Measurements from ENCODE around the gene TMEM181.
A peak's percentile ranks its signal among the peaks of the same experiment; 100 is the strongest.

The TMEM181 gene

DNA sequence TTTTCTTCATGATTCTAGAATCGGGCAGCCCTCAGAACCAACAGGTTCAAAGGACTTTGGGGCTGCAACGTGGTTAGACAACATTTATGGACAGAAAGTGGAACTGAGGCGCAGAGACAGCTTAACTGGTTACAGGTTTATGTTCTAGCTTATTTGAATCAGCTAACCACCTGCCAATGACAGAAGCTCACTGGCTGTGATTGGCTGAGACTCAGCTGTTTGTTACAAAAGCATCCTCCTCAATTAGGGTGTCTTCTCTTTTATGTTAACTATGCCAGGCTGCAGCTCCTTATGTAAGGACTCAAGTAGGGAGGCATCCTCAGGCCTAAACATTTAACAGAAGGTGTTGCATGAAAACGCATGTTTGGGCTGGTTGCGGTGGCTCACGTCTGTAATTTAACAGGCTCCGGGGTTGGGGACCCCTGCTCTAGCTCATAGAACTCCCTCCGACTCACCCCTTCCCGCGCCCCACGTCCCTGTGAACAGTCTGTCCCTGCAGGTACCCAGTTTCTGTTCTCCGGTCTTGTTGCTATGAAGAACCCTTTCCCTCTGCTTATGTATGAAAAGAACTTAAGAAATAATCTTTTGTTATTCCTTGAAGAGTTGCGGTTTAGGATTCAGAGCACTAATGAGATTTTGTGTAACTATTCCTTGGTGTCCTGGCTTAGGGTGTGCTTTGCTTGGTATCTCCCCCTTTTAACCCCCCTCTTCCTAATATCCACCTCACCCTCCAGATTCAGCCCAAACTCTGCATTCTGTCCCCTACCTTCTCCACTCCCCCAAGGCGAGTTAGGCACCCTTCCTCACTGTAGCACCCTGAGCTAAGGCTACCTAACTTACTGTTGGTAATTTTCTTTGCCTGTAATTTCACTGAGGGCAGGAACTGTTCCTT lies 1.2 kb upstream of the TMEM181 start:
- no peak overlapping the region for H3K4me3 ChIP-seq
- DNase-seq (ENCODE audit: low spot score), result peak; percentile 63
- H3K27ac ChIP-seq, result no peak overlapping the region
- TF ChIP-seq, protein P1, sequence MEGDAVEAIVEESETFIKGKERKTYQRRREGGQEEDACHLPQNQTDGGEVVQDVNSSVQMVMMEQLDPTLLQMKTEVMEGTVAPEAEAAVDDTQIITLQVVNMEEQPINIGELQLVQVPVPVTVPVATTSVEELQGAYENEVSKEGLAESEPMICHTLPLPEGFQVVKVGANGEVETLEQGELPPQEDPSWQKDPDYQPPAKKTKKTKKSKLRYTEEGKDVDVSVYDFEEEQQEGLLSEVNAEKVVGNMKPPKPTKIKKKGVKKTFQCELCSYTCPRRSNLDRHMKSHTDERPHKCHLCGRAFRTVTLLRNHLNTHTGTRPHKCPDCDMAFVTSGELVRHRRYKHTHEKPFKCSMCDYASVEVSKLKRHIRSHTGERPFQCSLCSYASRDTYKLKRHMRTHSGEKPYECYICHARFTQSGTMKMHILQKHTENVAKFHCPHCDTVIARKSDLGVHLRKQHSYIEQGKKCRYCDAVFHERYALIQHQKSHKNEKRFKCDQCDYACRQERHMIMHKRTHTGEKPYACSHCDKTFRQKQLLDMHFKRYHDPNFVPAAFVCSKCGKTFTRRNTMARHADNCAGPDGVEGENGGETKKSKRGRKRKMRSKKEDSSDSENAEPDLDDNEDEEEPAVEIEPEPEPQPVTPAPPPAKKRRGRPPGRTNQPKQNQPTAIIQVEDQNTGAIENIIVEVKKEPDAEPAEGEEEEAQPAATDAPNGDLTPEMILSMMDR (IDR thresholded peaks at IDR 0.05), result no peak

DNA sequence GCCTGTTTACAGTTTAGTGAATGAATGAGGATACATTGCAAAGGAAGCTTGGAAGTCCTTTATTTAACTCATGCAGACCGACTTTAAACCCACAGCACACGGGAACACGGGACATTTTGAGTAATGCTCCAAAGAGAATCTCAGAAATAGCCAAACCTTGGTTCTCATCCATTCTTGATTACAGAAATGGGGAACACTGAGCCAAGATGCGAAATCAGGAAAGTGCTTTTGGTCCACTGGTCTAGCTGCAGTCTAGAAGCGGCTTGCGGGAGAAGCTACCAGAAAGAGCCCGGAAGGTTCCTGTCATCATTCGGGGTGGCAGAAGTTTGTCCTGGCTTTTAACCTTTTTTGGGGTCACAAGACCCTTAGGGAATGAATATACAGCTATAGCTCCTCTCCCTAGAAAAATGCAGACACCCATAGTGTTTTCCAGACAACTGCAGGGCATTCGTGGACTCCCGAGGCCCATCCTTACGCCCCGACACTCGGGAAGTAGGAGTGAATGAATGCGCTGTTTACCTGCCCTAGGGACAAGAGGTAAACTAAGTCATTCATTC lies 475 bp upstream of the TMEM181 start:
- Histone ChIP-seq H3K27ac (peak overlapping the region; percentile 51 to 93), H3K4me3 (peak overlapping the region; percentile 97)
- TF ChIP-seq, protein P1 (IDR thresholded peaks at IDR 0.05), result no peak
- DNase-seq (ENCODE audit: low spot score), result no peak

DNA sequence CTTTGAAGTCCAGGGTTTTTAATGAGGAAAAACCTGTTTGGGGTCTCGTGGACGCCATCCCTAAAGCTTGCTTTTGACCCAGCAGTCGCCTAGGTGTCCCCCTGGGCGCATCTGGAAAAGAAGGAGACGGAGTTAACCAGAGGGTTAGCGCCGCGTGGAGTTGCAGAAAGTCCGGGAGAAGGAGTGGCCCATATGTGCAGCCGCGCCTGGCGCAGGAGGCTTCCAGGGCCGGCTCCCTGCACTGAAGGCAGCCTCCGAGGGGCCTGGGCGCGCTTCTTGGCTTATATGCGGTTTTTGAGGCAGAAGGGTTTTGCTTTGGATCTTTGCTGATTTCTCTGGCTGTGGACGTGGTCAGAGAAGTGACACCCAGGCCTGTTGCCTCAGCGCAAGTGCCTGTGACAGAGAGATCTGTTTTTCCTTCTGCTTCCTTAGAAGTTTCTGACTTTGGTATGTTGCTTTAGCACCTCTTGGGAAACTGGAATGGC lies 987 bp downstream of the TMEM181 start:
- DNase-seq (ENCODE audit: low spot score), result peak; percentile 70
- Histone ChIP-seq H3K27ac (no peak overlapping the region), H3K4me3 (peak overlapping the region; percentile 97)
- TF ChIP-seq, protein P1 (IDR thresholded peaks at IDR 0.05), result no peak

DNA sequence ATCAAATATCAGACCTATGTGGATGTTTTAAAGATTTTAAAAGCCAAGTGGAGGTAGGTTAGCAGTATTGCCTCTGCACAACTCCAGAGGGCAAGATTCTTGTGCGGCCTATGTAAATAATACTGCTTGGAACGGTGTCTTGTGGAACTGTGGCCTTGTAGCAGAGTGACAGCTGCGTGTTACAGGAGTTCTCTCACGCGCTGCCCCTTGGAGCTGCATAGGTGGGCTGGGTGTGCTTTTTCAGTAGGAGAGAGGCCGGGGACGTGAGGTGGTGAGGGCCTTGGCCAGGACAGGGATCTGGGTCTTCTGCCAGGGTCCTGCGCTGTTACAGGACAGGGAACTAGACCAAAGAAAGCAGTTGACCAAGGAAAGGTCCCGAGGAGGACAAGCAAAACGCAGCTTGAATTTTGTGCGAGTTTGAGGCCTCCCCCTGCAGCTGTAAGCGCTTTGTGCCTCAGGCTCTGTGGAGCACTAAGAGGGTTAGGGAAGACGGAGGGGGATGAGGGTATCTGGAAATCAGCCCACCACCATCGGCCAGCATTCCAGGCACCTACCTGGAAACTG lies 1.5 kb downstream of the TMEM181 start:
- DNase-seq (ENCODE audit: low spot score), result peak; percentile 66
- Histone ChIP-seq H3K4me3 (peak overlapping the region; percentile 97), H3K27ac (no peak overlapping the region)
- TF ChIP-seq, protein P1 (IDR thresholded peaks at IDR 0.05), result no peak

DNA sequence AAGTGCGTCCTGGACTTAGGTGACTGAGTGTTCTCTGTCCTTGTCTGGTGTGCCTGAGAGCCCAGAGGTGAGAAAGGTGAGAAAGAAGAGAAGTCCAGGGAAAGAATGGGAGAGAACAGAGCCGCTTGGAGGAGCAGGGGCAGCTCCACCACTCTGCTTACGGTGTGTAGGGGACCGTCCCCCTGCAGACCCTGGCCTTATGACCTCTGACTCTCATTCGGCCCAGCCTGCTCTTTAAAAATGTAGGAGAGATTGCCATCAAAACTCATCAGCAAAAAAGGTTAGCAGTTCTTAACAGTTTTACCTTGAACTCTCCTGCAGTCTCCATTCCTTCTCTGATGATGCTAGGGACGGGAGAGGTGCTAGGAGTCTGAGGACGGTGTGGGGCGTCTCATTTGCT lies 2.0 kb downstream of the TMEM181 start:
- no peak overlapping the region for H3K27ac ChIP-seq
- TF ChIP-seq, protein P1 (IDR thresholded peaks at IDR 0.05), result no peak
- peak; percentile 22 for DNase-seq (ENCODE audit: low spot score)
- H3K4me3 ChIP-seq, result no peak overlapping the region

DNA sequence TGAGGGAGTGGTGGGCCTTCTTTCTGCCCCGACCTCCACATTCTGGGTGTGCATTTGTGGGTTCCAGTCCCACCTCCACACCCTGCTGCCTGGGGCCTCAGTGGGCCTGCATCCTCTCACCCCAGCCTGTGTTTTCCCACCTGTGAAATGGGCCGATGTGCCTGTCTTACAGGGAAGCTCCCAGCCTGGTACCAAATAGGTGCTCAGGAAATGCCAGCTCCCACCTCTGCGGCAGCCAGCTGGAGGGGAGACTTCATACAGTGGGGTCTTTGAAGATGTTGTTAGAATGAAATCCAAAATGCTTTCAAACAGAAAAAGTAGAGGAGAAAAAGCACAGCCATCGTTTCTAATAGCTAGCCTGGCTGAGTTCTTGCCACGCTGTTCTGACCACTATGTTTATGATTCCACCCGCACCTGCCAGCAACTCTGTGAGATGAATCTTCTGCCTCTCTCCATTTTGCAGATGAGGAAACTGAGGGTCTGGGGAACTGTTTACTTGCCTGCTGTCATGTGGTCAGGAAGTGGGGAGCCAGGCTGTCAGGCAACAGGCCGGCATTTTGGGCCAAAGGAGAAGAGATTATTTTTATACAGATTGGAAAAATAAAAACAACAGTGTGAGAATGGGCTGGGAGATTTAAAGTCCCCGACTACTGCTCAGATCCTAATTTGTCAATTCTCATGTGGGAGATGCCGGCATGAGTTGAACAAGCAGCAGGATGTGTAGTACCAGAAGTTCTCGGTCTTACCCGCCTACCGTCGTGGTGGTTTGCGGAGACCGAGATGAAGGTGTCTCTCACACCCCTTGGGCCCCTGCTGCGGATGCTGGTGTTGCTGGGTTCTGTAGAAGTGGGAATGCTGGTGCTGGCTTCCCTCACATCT lies 4.6 kb downstream of the TMEM181 start:
- DNase-seq (ENCODE audit: low spot score), result peak; percentile 55
- TF ChIP-seq, protein P1 (IDR thresholded peaks at IDR 0.05), result no peak
- no peak overlapping the region for H3K4me3 ChIP-seq
- no peak overlapping the region for H3K27ac ChIP-seq

Data from coronary artery (tissue), 2 donors.